Bronchial epithelial cell (primary cell): ENCODE data around the gene SLC10A7. TPM values are rescaled to one million over a fixed set of nuclear protein-coding genes. Genes with fewer than 3 reads are reported as not detected.

Experiments
- DNase-seq: peaks from one replicate; pipeline ENCODE4 v3.0.0-alpha.2; 2010; ENCODE audit warnings: low read depth
- FAIRE-seq: peaks from 2 replicates; lab custom pipeline; 2011; peaks lifted over from hg19 to GRCh38; lab: Jason Lieb, UNC
- H3K27me3 ChIP-seq: 2 replicates; pipeline ENCODE4 v1.5.1; 2011; ENCODE audit warnings: low read length; ENCODE audit not compliant: control insufficient read depth, insufficient read depth
- H3K36me3 ChIP-seq: 2 replicates; pipeline ENCODE4 v1.5.1; 2011; ENCODE audit warnings: low read length; ENCODE audit not compliant: control insufficient read depth, insufficient read depth
- H3K4me3 ChIP-seq: 2 replicates; pipeline ENCODE4 v1.5.1; 2011; ENCODE audit warnings: mild to moderate bottlenecking, low read depth, low read length, control low read depth
- total RNA-seq: library from RNA; depleted of rRNA; stranded (reverse); fragments of >200 nt; gene quantifications from 2 replicates; pipeline ENCODE4 v1.2.1, GENCODE V29; 2014
- TF ChIP-seq, protein P1 (sequence below): IDR thresholded peaks from 2 replicates; pipeline ENCODE4 v1.5.1; 2011; ENCODE audit warnings: mild to moderate bottlenecking, moderate library complexity, low read length, control low read depth, inconsistent platforms; ENCODE audit not compliant: insufficient read depth, severe bottlenecking

Gene SLC10A7
- total RNA-seq, 1 donor from 2014 or later, result 7.4 TPM

DNA sequence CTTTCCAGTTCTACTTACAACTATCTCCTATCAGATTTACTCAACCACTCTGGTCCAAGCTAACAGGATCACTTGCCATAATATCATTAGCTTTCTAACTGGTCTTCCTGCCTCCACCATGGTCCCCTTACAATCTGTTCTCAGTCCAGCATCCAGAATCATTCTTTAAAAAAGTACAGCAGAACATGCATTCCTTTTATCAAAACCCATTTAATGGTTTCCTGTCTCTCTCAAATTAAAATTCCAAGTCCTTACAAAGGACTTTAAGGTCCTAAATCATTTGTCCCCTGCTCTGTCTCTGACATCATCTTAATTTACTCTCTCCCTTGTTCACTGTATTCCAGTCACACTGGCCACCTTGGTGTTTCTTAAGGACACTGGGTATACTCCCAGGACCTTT is 202.8 kb downstream of the SLC10A7 start:
- DNase-seq (no peak), FAIRE-seq (no peak)
- no peaks in the 10 kb centered on the region for H3K36me3 ChIP-seq
- TF ChIP-seq, protein P1, sequence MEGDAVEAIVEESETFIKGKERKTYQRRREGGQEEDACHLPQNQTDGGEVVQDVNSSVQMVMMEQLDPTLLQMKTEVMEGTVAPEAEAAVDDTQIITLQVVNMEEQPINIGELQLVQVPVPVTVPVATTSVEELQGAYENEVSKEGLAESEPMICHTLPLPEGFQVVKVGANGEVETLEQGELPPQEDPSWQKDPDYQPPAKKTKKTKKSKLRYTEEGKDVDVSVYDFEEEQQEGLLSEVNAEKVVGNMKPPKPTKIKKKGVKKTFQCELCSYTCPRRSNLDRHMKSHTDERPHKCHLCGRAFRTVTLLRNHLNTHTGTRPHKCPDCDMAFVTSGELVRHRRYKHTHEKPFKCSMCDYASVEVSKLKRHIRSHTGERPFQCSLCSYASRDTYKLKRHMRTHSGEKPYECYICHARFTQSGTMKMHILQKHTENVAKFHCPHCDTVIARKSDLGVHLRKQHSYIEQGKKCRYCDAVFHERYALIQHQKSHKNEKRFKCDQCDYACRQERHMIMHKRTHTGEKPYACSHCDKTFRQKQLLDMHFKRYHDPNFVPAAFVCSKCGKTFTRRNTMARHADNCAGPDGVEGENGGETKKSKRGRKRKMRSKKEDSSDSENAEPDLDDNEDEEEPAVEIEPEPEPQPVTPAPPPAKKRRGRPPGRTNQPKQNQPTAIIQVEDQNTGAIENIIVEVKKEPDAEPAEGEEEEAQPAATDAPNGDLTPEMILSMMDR, result no peak
- no peaks in the 10 kb centered on the region for H3K27me3 ChIP-seq
- no peak overlapping the region for H3K4me3 ChIP-seq

DNA sequence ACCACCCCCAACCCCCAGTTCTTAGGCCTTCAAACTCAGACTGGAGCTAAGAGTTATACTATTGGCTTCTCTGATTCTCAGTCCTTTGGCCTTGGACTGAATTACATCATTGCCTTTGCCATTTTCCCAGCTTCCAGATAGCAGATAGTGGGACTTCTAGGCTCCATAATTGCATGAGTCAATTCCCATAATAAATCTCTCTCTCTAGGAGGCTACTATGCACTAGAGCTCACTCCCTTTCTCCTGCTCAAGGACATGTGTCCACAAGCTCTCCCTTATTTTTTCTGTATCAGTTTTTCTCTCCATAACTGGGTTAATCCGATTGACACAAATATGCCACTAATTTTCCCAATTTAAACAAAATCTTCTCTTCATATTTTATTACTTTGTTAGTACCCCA is 204.0 kb downstream of the SLC10A7 start:
- Histone ChIP-seq H3K4me3 (no peak overlapping the region), H3K36me3 (no peaks in the 10 kb centered on the region), H3K27me3 (no peaks in the 10 kb centered on the region)
- TF ChIP-seq, protein P1, result no peak
- DNase-seq (no peak), FAIRE-seq (no peak)

DNA sequence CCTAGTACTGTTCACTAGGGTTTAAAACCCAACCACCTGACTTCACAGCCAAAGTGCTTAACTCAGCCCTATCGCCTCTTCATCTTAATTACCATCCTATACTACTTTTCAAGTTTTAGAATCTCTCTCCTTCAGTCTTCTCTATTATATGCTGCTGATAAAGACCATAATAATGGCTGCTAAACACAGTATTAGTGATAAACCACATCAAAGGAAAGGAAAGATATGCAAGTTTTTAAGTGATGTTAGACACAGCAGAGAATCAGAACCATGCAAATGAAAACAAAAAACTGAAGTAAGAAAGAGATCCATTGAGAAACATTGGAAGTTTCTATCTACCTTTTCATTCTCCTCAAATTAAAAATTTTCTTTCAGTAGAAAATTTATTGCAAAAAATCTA is 206.6 kb downstream of the SLC10A7 start:
- Histone ChIP-seq H3K36me3 (no peaks in the 10 kb centered on the region), H3K4me3 (no peak overlapping the region), H3K27me3 (no peaks in the 10 kb centered on the region)
- DNase-seq (no peak), FAIRE-seq (no peak)
- TF ChIP-seq, protein P1, result no peak

DNA sequence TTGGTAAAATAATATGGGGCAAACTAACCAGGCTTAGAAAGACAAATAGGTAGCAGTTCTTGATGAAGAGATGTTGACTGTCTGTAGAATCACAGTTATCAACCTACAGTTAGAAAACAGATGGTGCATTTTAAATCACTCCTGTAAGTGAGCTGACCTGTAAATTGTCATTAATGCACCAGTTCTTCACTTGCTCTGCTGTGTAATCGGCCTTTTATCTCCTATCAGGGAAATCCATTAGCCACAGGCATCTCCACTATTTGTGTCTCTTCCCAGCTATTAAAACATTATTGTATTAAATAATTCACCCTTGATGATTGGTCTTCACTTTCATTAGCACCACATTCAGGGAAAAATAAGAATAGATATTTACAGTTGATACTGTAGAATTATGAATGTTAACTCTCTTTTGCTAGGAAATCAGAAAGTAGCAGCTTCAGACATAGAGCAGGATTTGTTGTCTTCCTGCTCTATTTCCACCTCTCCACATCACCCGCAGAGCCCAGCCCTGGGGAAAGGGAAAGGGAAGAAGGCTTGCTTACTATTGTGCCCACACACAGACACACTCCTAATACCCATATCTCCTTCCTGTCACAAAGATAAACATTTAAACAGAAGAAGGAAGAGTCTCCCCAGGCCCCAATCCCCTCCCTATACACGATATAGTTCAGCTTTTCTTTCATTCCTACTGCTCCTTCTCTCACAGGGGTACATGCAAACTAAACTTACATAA is 210.3 kb downstream of the SLC10A7 start:
- FAIRE-seq (no peak), DNase-seq (no peak)
- no peaks in the 10 kb centered on the region for H3K36me3 ChIP-seq
- no peak overlapping the region for H3K4me3 ChIP-seq
- TF ChIP-seq, protein P1, result no peak
- no peaks in the 10 kb centered on the region for H3K27me3 ChIP-seq

DNA sequence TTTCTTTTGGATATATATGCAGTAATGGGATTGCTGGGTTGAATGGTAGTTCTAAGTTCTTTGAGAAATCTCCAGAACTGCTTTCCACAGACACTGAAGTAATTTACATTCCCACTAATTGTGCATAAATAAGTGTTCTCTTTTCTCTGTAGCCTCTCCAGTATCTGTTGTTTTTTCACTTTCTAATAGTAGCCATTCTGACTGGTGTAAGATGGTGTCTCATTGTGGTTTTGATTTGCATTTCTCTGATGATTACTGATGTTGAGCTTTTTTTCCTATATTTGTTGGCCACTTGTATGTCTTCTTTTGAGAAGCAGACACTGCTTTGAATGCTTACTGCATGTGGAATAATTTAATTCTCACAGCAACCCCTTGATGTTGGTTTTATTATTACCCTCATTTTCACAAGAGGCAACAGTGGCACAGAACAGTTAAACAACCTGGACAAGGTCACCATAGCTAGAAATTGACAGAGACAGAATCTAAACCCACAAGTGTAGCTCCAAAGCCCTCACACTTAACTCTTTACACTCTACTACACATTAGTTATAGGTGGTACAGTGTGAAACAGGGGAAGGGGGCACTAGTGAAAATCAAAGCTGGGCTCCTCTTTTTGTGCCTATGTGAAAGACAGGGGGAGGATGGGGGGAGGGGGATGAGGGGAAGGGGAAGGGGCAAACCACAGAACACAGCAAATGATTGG is 211.3 kb downstream of the SLC10A7 start:
- TF ChIP-seq, protein P1, result no peak
- Histone ChIP-seq H3K27me3 (no peaks in the 10 kb centered on the region), H3K4me3 (no peak overlapping the region), H3K36me3 (no peaks in the 10 kb centered on the region)
- FAIRE-seq (no peak), DNase-seq (no peak)

DNA sequence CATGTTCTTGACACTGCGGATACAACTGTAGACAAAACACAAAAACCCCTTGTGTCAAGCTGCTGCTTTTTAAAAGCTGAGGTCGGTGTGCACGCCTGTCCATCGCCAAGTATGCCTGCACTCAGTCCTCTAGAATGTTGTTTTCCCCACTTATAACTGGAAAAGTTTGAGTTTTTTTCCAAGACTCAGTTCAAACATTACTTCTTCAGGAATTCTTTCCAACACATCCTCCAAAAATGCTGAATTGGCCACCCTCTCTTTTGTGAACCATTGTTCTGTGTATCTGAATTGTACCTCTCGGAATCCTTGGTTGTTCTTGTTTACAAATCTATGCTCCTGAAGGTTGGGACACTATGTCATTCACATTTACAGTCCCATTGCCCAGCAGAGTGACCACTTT is 212.8 kb downstream of the SLC10A7 start:
- H3K36me3 ChIP-seq, result no peaks in the 10 kb centered on the region
- H3K4me3 ChIP-seq, result no peak overlapping the region
- TF ChIP-seq, protein P1, result no peak
- FAIRE-seq (no peak), DNase-seq (no peak)
- H3K27me3 ChIP-seq, result no peaks in the 10 kb centered on the region
